ENCODE measurements around the gene SLX9.

The SLX9 gene

GRCh38 chr21:44907966-44908895 lies 31.6 kb upstream of the SLX9 start:
- no peak overlapping the region for H3K4me3 ChIP-seq (ENCODE audit: low read depth, low read length)
- no peak for TF ChIP-seq CTCF (IDR thresholded peaks at IDR 0.05; ENCODE audit: borderline replicate concordance, insufficient read depth, low read depth, low read length)

- no peak overlapping the region for H3K4me3 ChIP-seq (ENCODE audit: low read depth, low read length)
- TF ChIP-seq CTCF (IDR thresholded peaks at IDR 0.05; ENCODE audit: borderline replicate concordance, insufficient read depth, low read depth, low read length): no peak
Observed at GRCh38 chr21:44908908-44909307, 30.9 kb upstream of the SLX9 start.

- H3K4me3 ChIP-seq (ENCODE audit: low read depth, low read length): no peak overlapping the region
- TF ChIP-seq CTCF (IDR thresholded peaks at IDR 0.05; ENCODE audit: borderline replicate concordance, insufficient read depth, low read depth, low read length): no peak
Observed at GRCh38 chr21:44909719-44910118, 30.1 kb upstream of the SLX9 start.

GRCh38 chr21:44910229-44911067 lies 29.4 kb upstream of the SLX9 start:
- TF ChIP-seq CTCF (IDR thresholded peaks at IDR 0.05; ENCODE audit: borderline replicate concordance, insufficient read depth, low read depth, low read length): no peak
- no peak overlapping the region for H3K4me3 ChIP-seq (ENCODE audit: low read depth, low read length)

- TF ChIP-seq CTCF (IDR thresholded peaks at IDR 0.05; ENCODE audit: borderline replicate concordance, insufficient read depth, low read depth, low read length): no peak
- no peak overlapping the region for H3K4me3 ChIP-seq (ENCODE audit: low read depth, low read length)
Observed at GRCh38 chr21:44911068-44911383, 28.8 kb upstream of the SLX9 start.

- no peak overlapping the region for H3K4me3 ChIP-seq (ENCODE audit: low read depth, low read length)
- TF ChIP-seq CTCF (IDR thresholded peaks at IDR 0.05; ENCODE audit: borderline replicate concordance, insufficient read depth, low read depth, low read length): peak; percentile 71
Observed at GRCh38 chr21:44911384-44912157, 28.3 kb upstream of the SLX9 start.

All from GM12875 (cell line).